GM12875 (cell line): Measurements from ENCODE around the gene TTLL7.
A peak's percentile ranks its signal among the peaks of the same experiment; 100 is the strongest.

Experiments used
- H3K4me3 ChIP-seq: one replicate; pipeline ENCODE4 v1.5.1; 2011; ENCODE audit warnings: low read depth, low read length, control low read depth
- CTCF ChIP-seq: IDR thresholded peaks from 2 replicates; pipeline ENCODE4 v1.5.1; 2011; ENCODE audit warnings: low read depth, mild to moderate bottlenecking, control low read depth, inconsistent platforms, low read length, moderate library complexity, borderline replicate concordance; ENCODE audit not compliant: insufficient read depth

TTLL7 gene

GRCh38 chr1:84006591-84006990 is 7.7 kb upstream of the TTLL7 start:
- no peak for TF ChIP-seq CTCF
- H3K4me3 ChIP-seq = no peak overlapping the region

GRCh38 chr1:84001501-84001900 is 2.6 kb upstream of the TTLL7 start:
- TF ChIP-seq CTCF = no peak
- H3K4me3 ChIP-seq = no peak overlapping the region

- no peak overlapping the region for H3K4me3 ChIP-seq
Measured at GRCh38 chr1:84000954-84001495, 2.1 kb upstream of the TTLL7 start.

GRCh38 chr1:84000196-84000885 is 1.4 kb upstream of the TTLL7 start:
- no peak for TF ChIP-seq CTCF

More at GRCh38 chr1:84000954-84001495, 2.1 kb upstream of the TTLL7 start:
- TF ChIP-seq CTCF = no peak

GRCh38 chr1:83999316-83999819 is 436 bp upstream of the TTLL7 start:
- no peak for TF ChIP-seq CTCF
- peak overlapping the region; percentile 68 for H3K4me3 ChIP-seq

More at GRCh38 chr1:84000196-84000885, 1.4 kb upstream of the TTLL7 start:
- H3K4me3 ChIP-seq = no peak overlapping the region

- no peak overlapping the region for H3K4me3 ChIP-seq
- TF ChIP-seq CTCF = no peak
Measured at GRCh38 chr1:83998205-83998497, 781 bp downstream of the TTLL7 start.

- no peak overlapping the region for H3K4me3 ChIP-seq
- TF ChIP-seq CTCF = no peak
Measured at GRCh38 chr1:83997631-83998030, 1.3 kb downstream of the TTLL7 start.
